ENCODE results near the gene CHST6.
"Not testable (repeated sequence)": the region's sequence is repeated elsewhere in the genome, so short reads cannot be mapped to it uniquely, and the experiment has no call there.

Gene CHST6

DNA sequence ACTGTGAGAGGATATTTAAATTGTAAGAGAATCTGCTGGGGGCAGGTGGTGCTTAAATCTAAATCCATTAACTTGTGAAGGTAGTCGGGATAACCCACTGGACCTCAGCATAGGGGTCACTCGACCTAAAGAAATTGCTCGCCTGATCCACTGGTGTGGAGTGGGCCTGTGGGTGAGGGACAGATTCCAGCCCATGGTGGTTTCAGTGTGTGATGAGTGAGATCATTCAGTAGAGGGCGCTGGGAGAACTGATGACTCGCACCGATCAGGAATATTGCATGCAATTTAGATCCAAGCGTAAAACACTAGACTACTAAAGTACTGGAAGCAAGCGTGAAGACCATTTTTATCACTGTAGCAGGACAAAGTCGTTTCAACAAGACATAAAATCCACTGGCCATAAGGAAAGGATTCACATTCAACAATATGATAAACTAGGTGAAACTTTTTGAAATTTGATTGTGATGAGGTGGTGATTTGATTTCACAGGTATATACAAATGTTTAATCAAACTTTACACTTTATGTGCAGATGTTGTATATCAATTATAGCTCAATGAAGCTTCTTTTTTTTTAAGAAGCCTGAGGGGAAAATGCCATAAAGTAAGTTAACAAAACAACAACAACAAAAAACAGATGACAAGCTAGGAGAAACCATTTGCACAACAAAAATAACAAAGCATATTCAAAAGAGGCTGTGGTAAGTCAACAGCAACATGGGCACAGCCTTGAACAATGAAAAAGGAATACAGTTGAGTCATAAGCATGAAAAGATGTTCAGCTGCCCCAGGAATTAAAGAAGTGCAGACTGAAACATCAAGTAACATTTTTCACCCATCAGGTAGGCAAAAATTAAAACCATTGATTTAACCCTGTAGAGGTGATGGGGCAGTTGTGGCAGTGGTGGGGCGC, 23.3 kb downstream of the CHST6 start:
- peak; percentile 13 to 22 for DNase-seq
- no peaks in the 10 kb centered on the region for H3K4me1 Mint-ChIP-seq
- peak; percentile 67 for ATAC-seq
- no peak overlapping the region for H3K27ac Mint-ChIP-seq
- H3K4me3 Mint-ChIP-seq = no peak overlapping the region
- H3K9me3 Mint-ChIP-seq = no peaks in the 10 kb centered on the region
- H3K27me3 Mint-ChIP-seq = no peaks in the 10 kb centered on the region

GRCh38 chr16:75466760-75467159, 28.5 kb downstream of the CHST6 start:
- H3K9me3 Mint-ChIP-seq = no peaks in the 10 kb centered on the region
- no peak for ATAC-seq
- peaks cover 32% of the 10 kb centered on the region for H3K4me1 Mint-ChIP-seq
- no peaks in the 10 kb centered on the region for H3K27me3 Mint-ChIP-seq
- no peak overlapping the region for H3K4me3 Mint-ChIP-seq
- no peak for DNase-seq
- H3K27ac Mint-ChIP-seq = no peak overlapping the region

DNA sequence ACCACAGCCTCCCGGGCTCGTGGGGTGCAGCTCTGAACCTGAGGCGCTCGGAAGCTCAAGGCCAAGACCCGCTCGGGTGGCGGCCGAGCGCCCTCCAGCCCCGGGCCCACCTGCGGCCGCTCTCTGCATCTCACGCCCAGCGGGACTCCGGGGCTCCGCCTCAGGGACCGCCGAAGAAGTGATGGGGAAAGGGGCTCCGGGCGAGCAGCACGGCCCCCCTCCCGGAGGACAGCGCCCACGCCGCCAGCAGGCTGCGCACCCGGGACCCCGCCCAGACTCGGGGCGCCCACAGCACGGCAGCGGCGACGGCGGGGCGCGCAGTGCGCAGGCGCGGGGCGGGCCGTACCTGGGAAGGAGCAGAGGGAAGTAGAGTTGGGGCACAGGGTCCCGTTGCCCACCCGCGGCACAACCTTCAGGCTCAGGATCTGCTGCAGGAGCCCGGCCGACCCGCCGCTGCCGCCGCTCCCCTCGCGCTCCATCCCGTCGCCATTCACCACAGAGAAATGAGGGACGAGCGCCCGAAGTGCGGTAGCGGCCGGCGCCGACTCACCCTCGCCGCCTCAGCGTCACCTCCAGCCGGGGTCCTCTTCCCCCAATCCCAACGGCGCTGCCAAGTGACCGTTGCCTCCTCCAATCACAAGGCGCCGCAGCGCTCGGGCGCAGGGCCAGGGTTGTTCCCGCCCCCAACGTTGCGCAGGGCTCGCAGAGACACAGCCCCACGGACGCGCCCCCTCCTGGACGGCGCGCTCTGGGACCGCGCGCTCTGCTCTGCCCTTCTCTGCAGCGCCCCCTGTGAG, 30.9 kb downstream of the CHST6 start, which contains the start of gene TMEM170A:
Gene TMEM170A (minus strand): TSS at position 568 of the 797 bp plus-strand sequence. CDS start 89 bp downstream, at position 479.
- Mint-ChIP-seq H3K27ac (peak within 1 kb of the TSS; percentile 86 to 96), H3K27me3 (no peaks in the 10 kb centered on the region), H3K9me3 (no peaks in the 10 kb centered on the region), H3K4me1 (peaks cover 54% of the 10 kb centered on the region), H3K4me3 (peak within 1 kb of the TSS; percentile 92)
- ATAC-seq = peak; percentile 95
- peak; percentile 99 for DNase-seq

DNA sequence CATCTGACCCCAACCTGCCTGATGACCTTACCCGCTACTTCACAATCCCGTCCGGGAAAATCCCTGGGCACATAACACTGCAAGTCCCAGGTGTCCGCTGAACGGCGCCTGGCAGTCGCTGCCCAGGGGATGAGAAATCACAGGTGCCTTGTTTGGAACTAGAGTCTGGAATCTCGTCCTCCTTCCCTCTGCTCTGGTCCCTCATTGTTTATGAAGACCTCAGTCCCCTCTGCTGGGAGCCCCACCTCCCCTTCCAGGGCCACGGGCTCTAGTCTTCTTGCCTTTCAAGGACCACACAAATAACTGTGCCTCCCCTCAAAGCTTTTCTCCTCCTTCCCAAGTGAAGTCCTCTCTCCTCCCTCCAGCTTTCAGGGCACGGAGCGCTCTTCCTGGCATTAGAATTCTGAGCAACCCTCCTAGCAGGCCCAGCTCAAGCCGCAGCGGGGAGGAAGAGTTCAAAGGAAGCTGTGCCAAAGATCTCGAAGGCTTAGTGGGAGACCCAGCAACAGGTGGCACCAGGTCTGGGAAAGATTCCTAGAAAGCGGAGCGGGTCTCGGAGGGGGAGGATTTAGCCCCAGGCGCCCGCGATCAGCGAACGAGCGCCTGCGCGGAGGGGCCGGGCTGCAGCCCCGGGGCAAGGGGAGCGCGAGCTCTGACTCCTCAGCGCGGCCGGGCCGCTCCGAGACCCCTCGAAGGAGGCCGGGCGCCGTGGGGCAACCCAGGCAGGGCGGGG, 31.7 kb downstream of the CHST6 start:
- H3K9me3 Mint-ChIP-seq, H3K27me3 Mint-ChIP-seq, DNase-seq: not testable (repeated sequence)
- Mint-ChIP-seq H3K4me1 (peaks cover 54% of the 10 kb centered on the region), H3K4me3 (peak overlapping the region; percentile 92), H3K27ac (peak overlapping the region; percentile 86 to 96)
- peak; percentile 16 for ATAC-seq

GRCh38 chr16:75462806-75463205, 32.4 kb downstream of the CHST6 start:
- ATAC-seq (peak; percentile 33), DNase-seq (no peak)
- no peaks in the 10 kb centered on the region for H3K27me3 Mint-ChIP-seq
- H3K4me1 Mint-ChIP-seq = peaks cover 54% of the 10 kb centered on the region
- peak overlapping the region in 1 of 2 donors; percentile 69 for H3K27ac Mint-ChIP-seq
- no peaks in the 10 kb centered on the region for H3K9me3 Mint-ChIP-seq
- H3K4me3 Mint-ChIP-seq = peak overlapping the region; percentile 92

GRCh38 chr16:75461575-75461974, 33.7 kb downstream of the CHST6 start:
- DNase-seq = no peak
- Mint-ChIP-seq H3K9me3 (no peaks in the 10 kb centered on the region), H3K27ac (no peak overlapping the region), H3K4me1 (peaks cover 66% of the 10 kb centered on the region), H3K27me3 (no peaks in the 10 kb centered on the region), H3K4me3 (peak overlapping the region in 1 of 2 donors; percentile 29)
- no peak for ATAC-seq

DNA sequence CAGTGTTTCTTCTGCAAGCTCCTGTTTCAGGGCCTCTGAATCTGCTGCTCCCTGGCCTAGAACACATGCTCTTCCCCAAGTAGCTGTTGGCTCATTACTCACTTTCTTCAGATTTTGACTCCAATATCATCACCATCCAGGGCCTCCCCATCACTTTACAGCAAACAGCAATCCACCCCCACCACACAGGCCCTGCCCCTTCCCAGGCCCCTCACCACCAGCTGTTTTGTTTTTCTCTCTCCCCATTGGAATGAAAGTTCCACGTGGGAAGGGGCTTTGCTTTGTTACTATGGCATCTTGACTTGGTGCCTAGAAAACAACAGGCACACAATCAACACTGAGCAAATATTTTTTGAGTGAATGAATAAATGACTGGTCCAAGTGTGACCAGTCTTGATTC, 34.8 kb downstream of the CHST6 start:
- Mint-ChIP-seq H3K9me3 (no peaks in the 10 kb centered on the region), H3K4me1 (peaks cover 64% of the 10 kb centered on the region), H3K4me3 (no peak overlapping the region), H3K27ac (no peak overlapping the region), H3K27me3 (no peaks in the 10 kb centered on the region)
- no peak for DNase-seq
- no peak for ATAC-seq

DNA sequence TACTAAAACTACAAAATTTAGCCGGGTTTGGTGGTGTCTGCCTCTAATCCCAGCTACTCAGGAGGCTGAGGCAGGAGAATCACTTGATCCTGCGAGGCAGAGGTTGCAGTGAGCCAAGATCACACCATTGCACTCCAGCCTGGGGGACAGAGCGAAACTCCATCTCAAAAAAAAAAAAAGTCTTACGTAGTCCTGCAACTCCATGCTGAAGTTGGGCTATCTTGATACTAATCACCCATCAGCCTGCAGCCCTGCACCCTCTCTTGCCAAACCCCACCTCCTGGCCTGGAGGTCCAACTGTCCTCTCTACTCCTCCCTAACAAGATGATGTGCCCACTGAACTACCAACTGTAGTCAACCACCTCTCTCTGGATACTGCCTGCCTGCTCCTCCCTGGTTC, 35.5 kb downstream of the CHST6 start:
- H3K9me3 Mint-ChIP-seq = no peaks in the 10 kb centered on the region

DNA sequence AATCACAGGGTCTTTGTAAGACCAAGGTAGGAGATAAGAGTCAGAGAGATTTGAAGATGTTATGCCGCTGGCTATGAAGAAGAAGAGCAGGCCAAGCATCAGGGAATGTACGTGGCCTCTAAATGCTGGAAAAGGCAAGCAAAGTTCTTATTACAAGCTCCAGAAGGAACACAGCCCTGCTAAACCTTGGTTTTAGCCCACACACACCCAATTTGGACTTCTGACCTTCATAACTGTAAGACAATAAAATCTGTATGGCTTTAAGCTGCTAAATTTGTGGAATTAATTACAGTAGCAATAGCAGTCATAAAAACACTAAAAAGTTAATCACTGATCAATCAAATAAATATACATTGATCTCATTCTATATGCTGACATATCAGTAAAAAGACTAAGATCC, 36.8 kb downstream of the CHST6 start:
- DNase-seq (no peak), ATAC-seq (no peak)
- Mint-ChIP-seq H3K27ac (no peak overlapping the region), H3K4me3 (no peak overlapping the region), H3K27me3 (no peaks in the 10 kb centered on the region), H3K9me3 (no peaks in the 10 kb centered on the region), H3K4me1 (peaks cover 66% of the 10 kb centered on the region)

More for the DNA sequence above, 35.5 kb downstream of the CHST6 start:
- DNase-seq = no peak
- H3K27ac Mint-ChIP-seq = peak overlapping the region in 1 of 2 donors; percentile 35
- no peak for ATAC-seq
- H3K4me1 Mint-ChIP-seq = peaks cover 62% of the 10 kb centered on the region
- no peak overlapping the region for H3K4me3 Mint-ChIP-seq
- H3K27me3 Mint-ChIP-seq = no peaks in the 10 kb centered on the region

DNA sequence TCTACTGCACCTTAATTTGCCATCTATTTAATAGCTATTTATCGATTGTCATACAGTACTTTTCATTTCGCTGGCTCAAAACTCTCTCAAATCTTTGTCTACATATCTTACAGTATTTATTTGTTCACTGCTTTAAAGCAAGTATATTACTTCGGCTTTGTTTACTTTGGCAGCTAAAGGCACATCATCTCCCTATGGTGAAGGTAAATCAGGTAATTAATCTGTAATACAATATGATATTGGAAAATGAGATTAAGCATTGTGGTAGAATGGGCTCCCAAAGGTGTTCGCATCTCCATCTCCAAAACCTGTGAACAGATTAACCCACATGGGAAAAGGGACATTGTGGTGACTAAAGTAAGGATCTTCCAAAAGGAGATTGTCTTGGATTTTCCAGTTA, 37.2 kb downstream of the CHST6 start:
- Mint-ChIP-seq H3K4me1 (peaks cover 66% of the 10 kb centered on the region), H3K27ac (no peak overlapping the region), H3K4me3 (no peak overlapping the region), H3K27me3 (no peaks in the 10 kb centered on the region), H3K9me3 (no peaks in the 10 kb centered on the region)
- DNase-seq = no peak
- no peak for ATAC-seq

DNA sequence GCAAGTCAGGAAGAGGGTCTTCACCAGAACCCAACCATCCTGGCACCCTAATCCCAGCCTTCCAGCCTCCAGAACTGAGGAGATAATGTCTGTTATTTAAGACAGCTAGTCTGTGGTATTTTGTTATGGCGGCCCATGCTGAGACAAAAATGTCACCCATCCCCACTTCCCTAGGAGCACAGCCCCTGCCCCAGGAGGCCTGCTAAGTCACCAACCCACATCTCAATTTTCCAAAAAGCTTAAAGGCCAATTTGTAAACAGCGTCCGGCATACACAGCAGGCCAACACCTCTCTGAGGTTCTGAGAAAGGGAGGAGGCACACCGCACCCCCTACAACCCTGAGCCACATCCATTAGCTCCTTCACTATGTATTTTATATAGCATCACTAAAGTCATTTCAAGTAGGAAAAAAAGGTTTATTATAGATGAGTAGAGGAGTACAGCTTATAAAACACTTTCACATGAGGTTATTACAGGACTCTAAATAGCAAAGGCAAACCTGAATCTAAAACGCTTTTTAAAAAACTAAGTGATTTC, 37.7 kb downstream of the CHST6 start:
- no peak overlapping the region for H3K4me3 Mint-ChIP-seq
- H3K9me3 Mint-ChIP-seq = no peaks in the 10 kb centered on the region
- H3K27ac Mint-ChIP-seq = no peak overlapping the region
- DNase-seq = no peak
- no peaks in the 10 kb centered on the region for H3K27me3 Mint-ChIP-seq
- H3K4me1 Mint-ChIP-seq = peaks cover 63% of the 10 kb centered on the region
- ATAC-seq = no peak

DNA sequence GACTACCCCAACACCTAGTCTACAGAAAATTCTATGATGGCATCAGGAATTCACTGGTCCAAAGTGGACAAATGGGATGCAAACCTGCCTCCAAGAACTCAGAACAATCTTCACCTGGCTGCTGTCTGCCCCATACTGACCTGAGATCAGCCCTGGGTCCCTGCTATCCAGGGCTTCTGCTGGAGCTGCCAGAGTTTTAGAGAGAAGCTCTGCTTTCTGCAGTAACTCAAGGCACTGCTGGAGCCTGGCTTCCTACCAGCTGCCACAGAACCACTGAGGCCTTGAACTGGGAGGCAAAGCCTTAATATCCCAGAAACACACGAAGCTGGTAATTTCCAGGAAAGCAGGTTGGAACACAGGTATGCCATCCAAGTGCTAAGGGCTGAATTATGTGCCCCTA, 38.3 kb downstream of the CHST6 start:
- Mint-ChIP-seq H3K4me1 (peaks cover 57% of the 10 kb centered on the region), H3K9me3 (no peaks in the 10 kb centered on the region), H3K27ac (peak overlapping the region in 1 of 2 donors; percentile 76), H3K4me3 (no peak overlapping the region), H3K27me3 (no peaks in the 10 kb centered on the region)
- ATAC-seq (no peak), DNase-seq (no peak)

DNA sequence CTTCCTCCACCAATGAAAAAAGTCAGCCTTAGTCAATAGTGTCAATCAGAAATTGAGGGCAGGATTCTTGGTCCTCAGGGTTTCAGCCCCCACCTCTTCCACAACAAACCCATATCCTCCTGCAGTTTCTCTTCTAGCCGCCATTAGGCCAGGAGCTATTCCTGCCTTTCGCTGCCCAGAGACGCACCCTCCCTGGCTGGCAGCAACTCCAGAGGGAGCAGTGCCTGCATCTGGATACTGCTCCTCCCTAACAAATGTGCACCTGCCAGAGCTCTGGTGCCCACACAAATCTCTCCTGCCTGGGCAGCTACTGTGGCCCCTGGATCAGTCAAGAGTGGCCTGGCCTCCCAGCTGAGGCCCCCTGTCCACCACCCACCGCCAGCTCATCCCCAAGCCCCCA, 38.8 kb downstream of the CHST6 start:
- Mint-ChIP-seq H3K27ac (peak overlapping the region; percentile 76 to 82), H3K4me1 (peaks cover 53% of the 10 kb centered on the region)
- not testable (repeated sequence) for H3K9me3 Mint-ChIP-seq, ATAC-seq, H3K27me3 Mint-ChIP-seq, H3K4me3 Mint-ChIP-seq, DNase-seq

- Mint-ChIP-seq H3K27me3 (no peaks in the 10 kb centered on the region), H3K4me3 (no peak overlapping the region), H3K4me1 (peaks cover 44% of the 10 kb centered on the region), H3K9me3 (no peaks in the 10 kb centered on the region), H3K27ac (no peak overlapping the region)
- ATAC-seq (no peak), DNase-seq (no peak)
These were observed 39.6 kb downstream of the CHST6 start for GRCh38 chr16:75455677-75456076.
